ENCODE results near the gene CAST. TPM values are rescaled to one million over a fixed set of nuclear protein-coding genes. Genes with fewer than 3 reads are reported as not detected.

CAST gene
- total and polyA plus RNA-seq, 2 donors (not counting 3 experiments of a cell fraction or from before 2014, with no cell fraction given), result 33.7 to 194 TPM

DNA sequence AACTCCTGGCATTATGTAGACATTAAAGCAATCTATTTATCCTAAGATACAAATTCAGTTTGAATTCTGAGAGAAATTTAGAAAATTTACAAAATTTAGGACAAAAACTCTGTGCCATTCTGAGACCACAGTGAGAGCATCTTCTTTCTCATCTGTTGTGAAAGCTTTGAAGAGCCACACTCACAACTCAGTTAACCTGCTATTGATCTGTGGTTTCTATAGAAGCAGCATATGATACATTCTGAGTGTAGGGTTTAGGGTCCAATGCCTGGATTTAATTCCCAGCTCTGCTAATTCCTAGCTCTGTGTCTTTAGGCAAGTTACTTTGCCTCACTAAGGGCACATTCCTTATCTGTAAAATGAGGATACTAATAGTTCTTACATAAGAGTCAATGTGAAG is 21.6 kb downstream of the CAST start:
- dilution Hi-C loops (cut with MboI; ENCODE audit: extremely low pct_ligation_motif_present, low sequenced_read_pairs), result no loop called here
- H3K27ac ChIP-seq (ENCODE audit: insufficient read depth, low read depth, low read length), result no peak overlapping the region
- H3K27me3 ChIP-seq (ENCODE audit: control insufficient read depth in 2 of 2, insufficient read depth in 2 of 2, low read length in 2 of 2), result no peaks in the 10 kb centered on the region
- no peaks in the 10 kb centered on the region for H3K36me3 ChIP-seq (ENCODE audit: control insufficient read depth in 2 of 2, extremely low read depth in 1 of 2, insufficient read depth in 2 of 2, low read length in 2 of 2)
- peaks cover 3% of the 10 kb centered on the region for H4K20me1 ChIP-seq (replicated peaks; ENCODE audit: control insufficient read depth, extremely low read depth, insufficient read depth, low read length)
- H3K9ac ChIP-seq (replicated peaks; ENCODE audit: extremely low read depth, insufficient read depth, low read length), result no peak overlapping the region
- H2AFZ ChIP-seq (ENCODE audit: low read depth, low read length), result no peak overlapping the region
- ChIA-PET POLR2A (no interaction called here), CTCF (interaction anchor here (1.1 to 3.5 kb wide), 4 partner anchors 24 to 339 kb away, joined by 3 to 25 read pairs (median 4); no protein-coding TSS in a partner anchor)
- intact Hi-C loops (cut with micrococcal nuclease), result no loop called here
- peaks cover 20% of the 10 kb centered on the region for H3K79me2 ChIP-seq (ENCODE audit: control insufficient read depth, insufficient read depth, low read length)
- no peak overlapping the region for H3K4me2 ChIP-seq (ENCODE audit: insufficient read depth, low read length)
- H3K9me1 ChIP-seq (replicated peaks; ENCODE audit: control insufficient read depth, extremely low read depth, insufficient read depth, low read length), result no peaks in the 10 kb centered on the region
- TF ChIP-seq, protein P1, sequence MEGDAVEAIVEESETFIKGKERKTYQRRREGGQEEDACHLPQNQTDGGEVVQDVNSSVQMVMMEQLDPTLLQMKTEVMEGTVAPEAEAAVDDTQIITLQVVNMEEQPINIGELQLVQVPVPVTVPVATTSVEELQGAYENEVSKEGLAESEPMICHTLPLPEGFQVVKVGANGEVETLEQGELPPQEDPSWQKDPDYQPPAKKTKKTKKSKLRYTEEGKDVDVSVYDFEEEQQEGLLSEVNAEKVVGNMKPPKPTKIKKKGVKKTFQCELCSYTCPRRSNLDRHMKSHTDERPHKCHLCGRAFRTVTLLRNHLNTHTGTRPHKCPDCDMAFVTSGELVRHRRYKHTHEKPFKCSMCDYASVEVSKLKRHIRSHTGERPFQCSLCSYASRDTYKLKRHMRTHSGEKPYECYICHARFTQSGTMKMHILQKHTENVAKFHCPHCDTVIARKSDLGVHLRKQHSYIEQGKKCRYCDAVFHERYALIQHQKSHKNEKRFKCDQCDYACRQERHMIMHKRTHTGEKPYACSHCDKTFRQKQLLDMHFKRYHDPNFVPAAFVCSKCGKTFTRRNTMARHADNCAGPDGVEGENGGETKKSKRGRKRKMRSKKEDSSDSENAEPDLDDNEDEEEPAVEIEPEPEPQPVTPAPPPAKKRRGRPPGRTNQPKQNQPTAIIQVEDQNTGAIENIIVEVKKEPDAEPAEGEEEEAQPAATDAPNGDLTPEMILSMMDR (IDR thresholded peaks at IDR 0.05; ENCODE audit: extremely low read depth in 1 of 2, insufficient read depth in 1 of 2, low read depth in 1 of 2, low read length in 2 of 2), result no peak
- FAIRE-seq, result no peak
- no peak for DNase-seq (ENCODE audit: low read depth, low spot score)
- BruUV-seq (replicated peaks), result no TSS peak
- no peaks in the 10 kb centered on the region for H3K9me3 ChIP-seq (replicated peaks; ENCODE audit: control insufficient read depth, insufficient read depth, low read length)
- no peak overlapping the region for H3K4me3 ChIP-seq (replicated peaks in 1 of 3; ENCODE audit: insufficient read depth in 1 of 3, low read depth in 1 of 3, low read length in 3 of 3)
- H3K4me1 ChIP-seq (ENCODE audit: control insufficient read depth, extremely low read depth, insufficient read depth, low read length), result no peaks in the 10 kb centered on the region

- Histone ChIP-seq H3K36me3 (ENCODE audit: control insufficient read depth in 2 of 2, extremely low read depth in 1 of 2, insufficient read depth in 2 of 2, low read length in 2 of 2) (no peaks in the 10 kb centered on the region), H3K79me2 (ENCODE audit: control insufficient read depth, insufficient read depth, low read length) (peaks cover 36% of the 10 kb centered on the region), H2AFZ (ENCODE audit: low read depth, low read length) (no peak overlapping the region), H3K9ac (replicated peaks; ENCODE audit: extremely low read depth, insufficient read depth, low read length) (no peak overlapping the region), H3K4me3 (replicated peaks in 1 of 3; ENCODE audit: insufficient read depth in 1 of 3, low read depth in 1 of 3, low read length in 3 of 3) (no peak overlapping the region), H3K9me3 (replicated peaks; ENCODE audit: control insufficient read depth, insufficient read depth, low read length) (no peaks in the 10 kb centered on the region), H4K20me1 (replicated peaks; ENCODE audit: control insufficient read depth, extremely low read depth, insufficient read depth, low read length) (peaks cover 3% of the 10 kb centered on the region), H3K4me1 (ENCODE audit: control insufficient read depth, extremely low read depth, insufficient read depth, low read length) (peaks cover 9% of the 10 kb centered on the region), H3K27ac (ENCODE audit: insufficient read depth, low read depth, low read length) (no peak overlapping the region), H3K27me3 (ENCODE audit: control insufficient read depth in 2 of 2, insufficient read depth in 2 of 2, low read length in 2 of 2) (no peaks in the 10 kb centered on the region), H3K9me1 (replicated peaks; ENCODE audit: control insufficient read depth, extremely low read depth, insufficient read depth, low read length) (no peaks in the 10 kb centered on the region), H3K4me2 (ENCODE audit: insufficient read depth, low read length) (no peak overlapping the region)
- no peak for FAIRE-seq
- TF ChIP-seq EZH2 (IDR thresholded peaks at IDR 0.05; ENCODE audit: borderline replicate concordance, low read depth, low read length, severe bottlenecking), result no peak
- TF ChIP-seq, protein P1 (IDR thresholded peaks at IDR 0.05; ENCODE audit: extremely low read depth in 1 of 2, insufficient read depth in 1 of 2, low read depth in 1 of 2, low read length in 2 of 2), result no peak
- TF ChIP-seq POLR2A (IDR thresholded peaks at IDR 0.05; ENCODE audit: low read depth, low read length), result no peak
- TF ChIP-seq MYC (IDR thresholded peaks at IDR 0.05; ENCODE audit: low read depth, low read length), result no peak
- no peak for TF ChIP-seq GATA2 (IDR thresholded peaks at IDR 0.05; ENCODE audit: insufficient read depth, insufficient read length, low read depth, low read length)
- no peak for TF ChIP-seq POLR2AphosphoS5 (IDR thresholded peaks at IDR 0.05; ENCODE audit: insufficient read depth, low read depth, low read length)
- TF ChIP-seq MAX (IDR thresholded peaks at IDR 0.05; ENCODE audit: insufficient read depth, insufficient read length), result no peak
- TF ChIP-seq FOS (IDR thresholded peaks at IDR 0.05; ENCODE audit: borderline replicate concordance, insufficient read depth, low read length), result no peak
- no peak for TF ChIP-seq JUN (IDR thresholded peaks at IDR 0.05; ENCODE audit: borderline replicate concordance, insufficient read depth, insufficient read length, low read depth)
- ChIA-PET CTCF (interaction anchor here (0.8 to 4.3 kb wide), 19 partner anchors 10 to 402 kb away, joined by 3 to 74 read pairs (median 4); partner anchors contain the start of gene CAST), POLR2A (no interaction called here)
- intact Hi-C loops (cut with micrococcal nuclease), result no loop called here
- dilution Hi-C loops (cut with MboI; ENCODE audit: extremely low pct_ligation_motif_present, low sequenced_read_pairs), result no loop called here
- BruUV-seq (replicated peaks), result no TSS peak
- DNase-seq (ENCODE audit: low read depth, low spot score), result no peak
Measured at GRCh38 chr5:96687080-96687479, 24.9 kb downstream of the CAST start.

Data from endothelial cell of umbilical vein (primary cell).